Activated CD4-positive, alpha-beta T cell treated with anti-CD3 and anti-CD28 coated beads, Interleukin-2, amount 50 U/mL, for 1 hour (primary cell): ENCODE data around the gene RRBP1.

ENCODE experiments used
- DNase-seq: peaks from one replicate; pipeline ENCODE4 v3.0.0-alpha.2; 2020

The RRBP1 gene

DNA sequence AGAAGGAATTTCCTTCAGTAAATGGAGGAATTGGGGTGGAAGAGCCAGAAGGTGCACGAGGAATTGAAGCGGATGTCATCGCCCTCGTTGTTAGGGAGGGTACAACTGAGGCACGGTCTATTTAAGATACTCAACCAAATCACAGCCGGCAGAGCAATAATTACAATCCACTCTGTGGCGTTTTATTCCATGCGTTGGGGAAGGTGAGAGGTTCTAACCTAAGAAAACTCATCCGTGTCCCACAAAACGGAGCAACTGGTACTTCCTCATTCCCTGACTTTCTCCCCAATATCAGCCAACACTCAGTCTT, 802 bp upstream of the RRBP1 start:
- DNase-seq: no peak

DNA sequence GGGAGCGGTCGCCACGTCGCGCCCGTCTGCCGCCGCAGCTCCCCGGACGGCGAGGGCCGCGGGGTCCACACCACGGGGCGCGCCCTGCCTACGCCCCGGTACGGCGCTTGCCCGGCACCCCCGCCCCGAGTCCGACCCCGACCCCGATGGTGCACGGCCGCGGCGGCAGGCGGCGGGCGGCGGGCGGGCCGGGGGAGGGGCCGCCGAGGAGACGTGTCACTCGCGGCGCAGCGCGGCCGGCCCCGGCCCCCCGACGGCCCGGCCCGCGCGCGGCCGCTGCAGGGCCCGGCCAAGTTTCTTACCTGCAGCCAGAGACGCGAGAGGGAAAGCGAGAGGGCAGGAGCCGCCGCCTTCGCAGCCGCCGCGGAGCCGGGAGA, 328 bp downstream of the RRBP1 start:
- no peak for DNase-seq

DNA sequence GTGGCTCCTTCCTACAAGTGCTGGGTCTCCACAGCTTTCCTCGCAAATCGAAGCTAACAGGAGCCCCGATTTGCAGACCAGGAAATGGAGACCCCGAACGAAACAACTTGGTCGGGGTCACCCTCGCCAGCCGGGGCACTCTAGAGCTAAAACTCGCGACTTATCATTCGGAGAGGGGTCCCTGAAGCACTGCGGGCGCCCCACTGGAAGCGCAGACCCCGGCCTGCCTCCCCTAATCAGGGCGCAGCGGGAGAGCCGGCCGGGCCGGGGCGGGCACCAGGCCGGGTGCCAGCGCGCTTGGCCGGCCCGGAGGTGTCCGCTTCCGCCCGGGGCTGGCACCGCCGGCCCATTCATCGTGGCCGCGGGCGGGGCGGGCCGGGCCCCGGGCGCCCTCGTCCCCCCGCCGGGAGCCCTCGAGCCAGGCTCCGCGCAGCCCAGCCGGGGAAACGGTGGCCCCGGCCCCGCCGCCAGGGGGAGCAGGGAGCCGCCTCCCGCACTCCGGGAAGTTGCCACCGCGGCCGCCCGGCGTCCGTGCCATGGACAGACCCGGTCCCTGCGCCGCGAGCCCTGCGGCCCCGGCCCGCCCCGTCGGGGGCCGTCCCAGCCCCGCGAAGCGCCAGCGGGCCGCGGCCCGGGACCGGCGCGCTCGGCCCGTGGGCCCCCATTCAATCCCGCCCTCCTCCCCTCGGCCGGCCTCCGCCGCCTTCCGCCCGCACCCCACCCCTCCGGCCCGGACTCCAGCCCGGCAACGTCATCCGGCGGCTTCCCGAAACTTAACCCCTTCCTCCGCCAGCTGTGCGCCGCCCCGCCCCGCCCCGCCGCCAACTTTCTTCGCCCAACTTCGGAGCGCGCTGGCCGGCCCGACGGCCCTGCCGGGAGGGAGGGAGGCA, 961 bp downstream of the RRBP1 start:
- peak; percentile 78 for DNase-seq

DNA sequence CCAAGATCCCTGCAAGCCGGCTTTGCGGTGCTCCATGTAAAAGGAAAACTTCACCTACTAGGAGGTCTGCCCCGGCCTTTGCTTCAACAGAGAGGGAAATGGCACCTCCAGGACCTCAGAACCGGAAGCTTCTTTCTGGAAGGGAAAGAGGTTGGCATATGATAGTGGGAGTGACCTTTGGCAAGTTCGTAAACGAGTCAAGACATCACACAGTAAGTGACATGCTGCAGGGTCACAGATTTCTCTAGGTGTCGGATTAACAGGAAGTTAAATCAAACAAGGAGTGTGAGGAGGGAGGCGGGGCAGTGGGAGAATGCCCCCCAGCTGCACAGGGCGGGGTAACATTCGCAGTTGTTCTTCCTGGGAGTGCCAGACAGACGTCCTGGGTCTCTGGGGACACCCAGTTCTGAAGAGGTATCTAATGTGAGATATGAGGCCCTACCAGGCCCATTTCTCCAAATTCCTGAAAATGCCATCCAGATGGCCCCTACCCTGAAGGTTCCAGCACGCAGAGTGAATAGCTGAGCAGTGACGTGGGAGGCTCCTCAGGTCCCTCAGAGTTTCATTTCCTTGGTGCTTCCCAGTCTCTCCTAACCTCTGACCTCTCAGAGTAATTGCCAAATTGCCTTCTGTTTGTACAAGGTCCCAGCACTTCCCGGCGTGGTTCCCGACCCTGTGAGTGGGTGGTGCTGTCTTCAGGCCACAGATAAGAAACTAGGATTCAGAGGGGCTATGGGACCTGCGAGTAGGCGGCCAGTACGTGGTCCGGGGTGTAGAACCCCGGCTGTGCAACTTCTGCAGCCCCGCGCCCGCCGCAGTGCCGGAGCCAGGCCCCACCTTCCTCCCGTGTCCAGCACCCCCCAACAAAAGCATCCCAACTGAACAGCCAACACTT, 1.9 kb downstream of the RRBP1 start:
- DNase-seq: no peak

DNA sequence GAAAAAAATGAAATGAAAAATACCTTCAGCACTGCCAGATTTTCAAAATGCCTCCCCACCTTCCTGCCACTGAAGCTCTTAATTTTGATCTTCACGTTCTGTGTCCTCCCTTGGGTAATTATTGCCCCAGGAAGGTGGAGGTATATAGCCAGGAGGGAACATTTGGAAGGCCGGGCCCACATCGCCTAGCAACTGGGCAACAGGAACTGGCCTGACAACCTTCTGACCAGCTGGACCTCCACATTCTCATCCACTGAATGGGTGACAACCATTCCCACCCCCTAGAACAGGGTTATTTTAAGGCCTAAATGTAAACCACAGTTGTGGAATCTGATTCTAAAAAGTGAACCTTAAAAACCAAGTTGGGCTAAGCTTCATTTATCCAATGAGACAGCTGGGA, 3.2 kb downstream of the RRBP1 start:
- no peak for DNase-seq

DNA sequence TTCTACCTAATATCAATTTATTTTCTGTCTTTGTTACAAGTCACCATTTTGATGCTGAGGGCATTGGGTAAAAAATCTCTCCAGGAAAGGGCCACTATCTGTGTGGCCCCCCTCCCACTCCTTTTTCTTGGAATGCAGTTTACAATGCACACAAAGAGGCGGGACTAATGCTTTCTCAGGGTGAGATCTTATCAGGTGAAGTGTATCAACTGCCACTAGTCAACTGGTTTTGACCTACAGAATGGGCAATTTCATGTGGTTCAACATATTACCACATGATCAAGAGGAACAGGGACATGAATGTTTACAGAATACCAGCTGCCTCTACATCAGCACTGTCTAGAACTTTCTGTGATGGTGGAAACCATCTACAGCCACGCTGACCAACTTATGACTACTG, 3.7 kb downstream of the RRBP1 start:
- no peak for DNase-seq

DNA sequence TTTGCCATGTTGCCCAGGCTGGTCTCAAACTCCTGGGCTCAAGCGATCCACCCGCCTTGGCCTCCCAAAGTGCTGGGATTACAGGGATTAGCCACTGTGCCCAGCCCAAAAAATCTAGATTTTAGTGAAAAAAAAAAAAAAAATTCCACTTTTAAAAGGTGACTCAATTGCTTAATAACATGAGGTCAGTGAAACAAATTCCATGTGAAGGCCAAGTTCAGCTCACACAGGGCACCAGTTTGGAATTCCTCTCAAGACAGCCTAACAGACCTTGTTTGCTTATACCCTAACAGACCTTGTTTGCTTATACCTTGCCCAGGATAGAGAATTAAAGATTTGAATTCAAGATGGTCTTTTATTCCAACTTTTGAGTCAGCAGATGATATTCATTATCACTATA, 5.1 kb downstream of the RRBP1 start:
- DNase-seq: no peak

DNA sequence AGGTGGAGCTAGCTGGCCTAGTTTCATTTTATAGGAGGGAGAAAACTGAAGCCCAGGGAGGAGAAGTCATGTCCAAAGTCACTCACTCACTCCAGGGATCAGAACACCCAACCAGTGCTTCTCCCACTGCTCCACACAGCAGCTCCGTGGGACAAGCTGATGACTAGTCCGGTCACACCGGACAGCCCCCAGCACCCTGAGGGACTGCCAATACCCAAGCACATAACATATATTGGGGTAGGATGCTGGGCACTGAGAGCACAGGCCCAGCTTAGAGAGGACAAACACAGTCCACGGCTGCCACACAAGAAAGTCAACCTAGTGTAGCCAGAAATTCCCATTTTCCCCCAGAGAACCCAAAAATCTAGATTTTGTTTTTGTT, 5.7 kb downstream of the RRBP1 start:
- no peak for DNase-seq

DNA sequence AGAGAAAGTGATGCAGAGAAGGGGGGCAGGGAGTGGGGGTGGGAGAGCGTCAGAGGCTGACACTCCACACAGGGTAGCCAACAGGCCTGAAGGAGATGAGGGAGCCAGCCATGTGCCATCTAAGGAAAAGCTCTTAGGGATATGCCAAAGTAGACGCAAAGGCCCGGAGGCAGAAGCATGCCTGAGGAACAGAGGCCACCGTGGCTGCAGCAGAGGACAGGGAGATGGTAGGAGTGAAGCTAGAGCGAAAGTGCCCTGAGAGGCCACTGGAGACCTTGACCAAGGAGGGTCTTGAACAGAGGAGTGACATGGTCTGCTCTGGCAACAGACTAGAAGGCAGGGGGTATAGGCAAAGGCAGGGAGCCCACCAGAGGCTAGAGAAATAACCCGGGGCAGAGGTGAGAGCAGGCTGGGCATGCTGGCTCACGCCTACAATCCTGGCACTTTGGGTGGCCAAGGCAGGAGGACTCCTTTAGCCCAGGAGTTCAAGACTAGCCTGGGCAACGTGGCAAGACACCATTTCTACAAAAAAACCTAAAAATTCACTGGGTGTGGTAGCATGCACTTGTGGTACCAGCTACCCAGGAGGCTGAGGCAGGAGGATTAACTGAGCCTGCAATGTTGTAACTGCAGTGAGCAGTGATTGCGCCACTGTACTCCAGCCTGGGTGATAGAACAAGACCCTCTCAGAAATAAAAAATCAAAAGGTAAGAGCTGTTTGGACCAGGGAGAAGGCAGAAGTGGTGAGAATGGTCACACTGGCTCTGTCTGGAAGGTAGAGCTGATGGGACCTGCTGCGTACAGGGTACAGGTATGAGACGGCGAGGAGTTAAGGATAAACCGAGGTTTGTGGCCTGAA, 6.3 kb downstream of the RRBP1 start:
- no peak for DNase-seq

DNA sequence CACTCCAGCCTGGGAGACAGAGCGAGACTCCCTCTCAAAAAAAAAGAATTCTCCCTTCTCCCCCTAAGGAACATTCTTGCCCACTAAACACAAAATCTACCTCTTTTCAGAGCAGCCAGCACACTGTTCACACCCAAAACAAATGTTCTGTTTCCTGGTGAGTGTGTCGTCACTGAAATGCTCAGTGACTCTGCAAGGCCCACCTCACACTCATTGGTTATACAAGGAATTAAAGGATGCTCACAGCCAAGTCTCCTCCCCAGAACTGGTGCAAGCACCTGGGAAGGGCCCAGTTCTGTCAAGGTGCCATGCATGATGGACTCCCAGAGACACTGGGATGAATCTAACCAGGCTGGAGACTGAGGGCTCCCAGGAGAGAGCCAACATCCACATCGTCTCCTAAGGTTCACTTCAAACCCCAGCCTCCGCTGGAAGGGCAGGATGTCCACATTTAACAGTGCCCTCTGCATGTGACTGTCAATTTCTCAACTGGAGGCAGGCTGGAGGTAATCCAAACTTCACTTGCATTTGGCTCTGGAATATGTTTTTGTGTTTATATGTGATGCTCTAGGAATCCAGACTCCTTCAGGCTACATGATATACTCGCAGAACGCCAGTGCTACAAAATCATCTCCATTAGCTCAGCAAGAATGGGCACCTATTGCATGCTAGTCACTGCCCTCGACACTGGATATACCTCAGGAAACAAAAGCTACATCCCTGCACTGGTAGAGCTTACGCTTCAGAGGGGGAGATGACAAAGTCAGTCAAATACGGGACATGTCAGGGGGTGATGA, 7.1 kb downstream of the RRBP1 start:
- DNase-seq: no peak

DNA sequence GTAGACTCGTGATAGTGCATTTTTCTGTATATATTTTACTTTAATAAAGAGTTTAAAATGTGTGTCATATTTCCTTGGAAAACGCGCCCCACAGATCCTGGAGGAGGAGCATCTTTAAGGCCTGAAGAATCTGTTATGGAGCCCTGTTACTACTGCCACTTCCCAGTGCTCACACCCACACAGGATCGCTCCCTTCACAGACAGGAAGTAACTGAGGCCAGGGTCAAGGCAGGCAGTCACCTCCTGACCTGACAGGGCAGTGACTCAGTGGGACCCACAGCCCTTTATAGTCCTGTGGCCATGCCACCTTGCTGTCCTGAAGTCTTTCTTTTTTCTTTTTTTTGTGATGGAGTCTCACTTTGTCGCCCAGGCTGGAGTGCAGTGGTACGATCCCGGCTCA, 9.0 kb downstream of the RRBP1 start:
- no peak for DNase-seq

DNA sequence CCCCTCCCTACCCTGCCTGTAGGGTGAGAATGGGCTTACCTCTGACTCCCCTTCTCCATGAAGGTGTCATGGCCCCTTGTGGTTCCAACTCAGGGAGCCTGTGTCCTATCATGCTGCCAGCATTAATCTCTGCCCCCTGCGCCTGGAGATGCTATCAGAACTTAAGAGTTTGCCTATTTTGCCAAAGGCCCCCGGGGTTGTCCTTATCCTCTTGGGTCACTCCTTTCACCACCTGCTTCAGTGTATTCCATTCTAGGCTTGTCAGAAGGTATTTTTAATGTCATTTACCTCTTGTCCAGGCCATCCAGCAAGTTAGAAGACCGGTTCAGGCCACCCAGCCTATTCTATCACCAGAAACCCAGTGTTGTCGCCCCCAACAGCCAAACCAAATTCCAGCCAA, 10.5 kb downstream of the RRBP1 start:
- no peak for DNase-seq

DNA sequence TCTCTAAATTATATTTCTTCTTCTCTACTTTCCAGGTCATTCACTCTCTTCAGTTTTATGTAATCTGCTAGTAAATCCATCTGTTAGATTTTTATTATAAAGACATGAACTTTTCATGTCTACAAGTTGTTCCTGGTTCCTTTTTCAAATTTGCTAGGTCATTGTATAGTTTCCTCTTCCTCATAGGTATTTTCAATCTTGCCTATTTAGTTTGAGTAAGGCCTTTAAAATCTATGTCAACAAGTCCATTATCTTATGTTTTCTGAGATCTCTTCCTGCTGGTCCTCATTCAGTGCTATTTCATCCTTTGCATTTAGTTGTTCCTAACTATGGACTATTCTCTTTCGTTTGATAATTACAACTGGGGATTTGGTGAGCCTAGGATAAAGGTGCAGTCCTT, 11.0 kb downstream of the RRBP1 start:
- DNase-seq: no peak

DNA sequence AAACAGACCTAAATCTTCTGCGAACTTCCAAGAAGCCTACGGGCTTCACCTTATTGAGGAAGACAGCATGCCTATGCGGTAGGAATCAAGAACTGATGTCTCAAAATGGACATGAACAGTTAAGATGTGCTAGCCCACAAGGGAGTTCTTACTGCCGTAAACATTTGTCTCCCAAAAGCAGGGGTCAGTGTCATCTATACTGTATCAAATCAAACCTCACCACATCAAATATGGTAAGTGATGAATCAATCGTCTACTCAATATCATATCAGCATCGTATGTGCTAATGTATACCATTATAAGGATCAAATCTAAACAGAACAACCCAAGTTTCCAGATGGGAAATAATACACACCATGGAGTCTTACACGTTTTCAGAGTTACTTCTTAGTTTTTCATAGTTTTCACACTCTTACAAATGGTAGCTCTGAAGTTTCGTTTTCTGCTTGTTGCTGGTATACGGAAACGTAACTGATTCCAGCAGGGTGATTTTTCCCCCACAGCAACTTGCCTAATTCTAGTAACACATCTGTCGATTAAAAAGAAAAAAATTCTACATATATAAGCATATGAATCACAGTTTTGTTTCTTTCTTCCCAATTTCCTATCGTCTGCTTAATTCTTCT, 12.6 kb downstream of the RRBP1 start:
- no peak for DNase-seq

DNA sequence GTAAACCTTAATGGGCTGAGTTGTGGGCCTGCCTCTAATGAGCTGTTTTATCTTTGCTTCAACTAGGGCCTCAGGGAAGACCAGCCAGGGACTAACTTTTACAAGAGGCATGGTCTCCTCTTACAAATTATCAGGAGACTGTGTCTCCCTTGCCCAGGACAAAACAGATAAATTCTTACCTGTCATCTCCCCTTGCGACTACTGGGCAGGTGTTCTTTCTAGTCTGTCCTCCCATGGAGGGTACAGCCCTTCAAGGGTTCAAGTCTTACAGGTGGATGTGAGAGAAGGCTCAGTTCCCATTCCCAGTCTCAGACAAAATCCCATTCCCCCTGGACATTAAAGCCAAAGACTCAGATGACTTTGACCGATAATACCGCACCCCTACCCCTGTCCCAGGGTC, 13.6 kb downstream of the RRBP1 start:
- DNase-seq: no peak

DNA sequence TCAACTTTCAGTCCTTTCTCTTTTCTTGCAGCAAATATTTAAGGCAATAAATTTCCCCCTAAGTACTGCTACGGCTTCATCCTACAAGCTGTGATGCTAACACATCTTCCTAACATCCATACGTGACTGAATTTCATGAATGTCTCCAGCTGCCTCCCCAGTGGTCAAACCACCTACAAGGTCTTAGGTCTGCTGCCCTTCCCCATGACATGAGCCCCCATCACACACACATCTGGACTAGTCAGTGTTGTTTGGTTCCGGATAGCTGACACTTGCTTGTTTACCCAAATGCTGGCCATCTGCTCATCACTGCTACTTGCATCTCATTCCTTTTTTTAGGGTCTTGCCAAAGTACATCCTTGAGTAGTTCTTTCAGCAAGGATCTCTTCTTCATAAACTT, 14.6 kb downstream of the RRBP1 start:
- DNase-seq: no peak

DNA sequence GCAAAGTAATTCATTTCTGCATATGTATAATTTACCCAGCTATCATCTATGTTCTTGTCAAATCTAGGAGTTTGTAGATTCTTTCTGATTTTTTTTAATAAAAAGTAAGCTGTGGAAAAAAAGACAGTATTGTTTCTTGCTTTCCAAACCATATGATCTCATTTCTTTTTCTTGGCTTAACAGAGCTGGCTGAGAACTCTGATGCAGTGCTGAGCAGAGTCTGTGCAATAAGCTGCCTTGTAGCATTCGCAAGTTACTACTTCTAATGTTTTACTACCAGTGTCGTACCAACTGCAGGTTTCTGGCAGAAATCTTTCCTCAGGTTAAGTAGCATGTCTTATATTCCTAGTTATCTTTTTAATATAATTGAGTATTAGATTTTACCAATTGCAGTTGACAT, 15.6 kb downstream of the RRBP1 start:
- no peak for DNase-seq

DNA sequence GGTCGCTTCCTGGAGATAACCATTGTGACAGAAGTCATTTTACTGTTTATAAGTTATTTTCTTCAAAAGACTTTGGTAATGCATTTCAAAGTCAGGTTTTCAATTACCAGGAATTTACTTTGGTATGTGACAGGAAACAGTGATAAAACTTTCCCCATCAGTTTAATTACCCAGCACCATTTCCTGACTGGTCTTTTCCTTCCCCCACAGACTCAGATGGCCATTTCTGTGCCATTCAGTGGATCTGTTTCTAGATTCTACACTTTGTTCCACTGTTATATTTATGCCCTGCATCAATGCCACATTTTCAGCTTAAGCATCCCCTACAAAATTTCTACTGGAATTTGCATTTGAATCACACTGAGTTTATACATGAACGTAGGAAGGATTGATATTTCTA, 16.3 kb downstream of the RRBP1 start:
- DNase-seq: no peak

DNA sequence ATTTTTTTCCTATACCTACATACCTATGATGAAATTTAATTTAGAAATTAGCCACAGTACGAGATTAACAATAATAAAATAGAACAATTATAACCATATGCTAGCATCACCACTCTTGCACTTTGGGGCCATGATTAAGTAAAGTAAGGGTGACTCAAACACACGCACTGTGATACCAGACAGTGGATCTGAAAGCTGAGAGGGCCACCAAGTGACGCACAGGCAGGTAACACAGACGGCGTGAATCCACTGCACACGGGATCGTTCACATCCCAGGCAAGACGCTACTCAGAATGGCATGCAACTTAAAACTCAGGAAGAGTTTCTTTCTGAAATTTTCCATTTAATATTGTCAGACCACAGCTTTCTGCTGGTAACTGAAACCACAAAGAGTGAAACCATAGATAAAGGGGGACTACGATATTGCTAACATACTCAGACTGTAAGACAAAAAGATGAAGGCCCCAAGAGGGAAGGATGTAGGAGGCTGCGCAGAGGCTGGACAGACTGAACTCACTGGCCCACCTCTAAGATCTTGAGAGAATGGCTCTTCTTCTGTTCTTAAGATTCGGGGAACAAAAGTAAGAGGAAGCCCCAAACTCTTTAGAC, 17.9 kb downstream of the RRBP1 start:
- no peak for DNase-seq

DNA sequence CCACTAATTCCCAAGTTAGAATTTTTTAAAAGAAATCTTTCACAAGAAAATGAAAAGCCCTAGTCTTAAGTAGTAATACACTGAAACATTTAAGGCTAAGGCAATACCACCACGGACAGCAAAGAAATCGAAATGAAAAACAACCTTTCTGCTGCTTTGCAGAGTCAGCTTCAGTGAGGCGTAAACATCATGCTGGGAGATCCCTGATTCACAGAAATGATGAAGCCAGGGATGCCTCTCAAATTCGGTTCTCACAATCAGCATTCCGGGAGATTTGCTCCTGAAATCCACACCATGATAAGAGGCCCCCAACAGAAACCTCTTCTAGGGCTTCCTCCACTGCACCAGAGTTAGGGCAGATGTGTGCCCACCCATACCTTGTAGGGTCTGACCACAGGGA, 18.6 kb downstream of the RRBP1 start:
- no peak for DNase-seq

DNA sequence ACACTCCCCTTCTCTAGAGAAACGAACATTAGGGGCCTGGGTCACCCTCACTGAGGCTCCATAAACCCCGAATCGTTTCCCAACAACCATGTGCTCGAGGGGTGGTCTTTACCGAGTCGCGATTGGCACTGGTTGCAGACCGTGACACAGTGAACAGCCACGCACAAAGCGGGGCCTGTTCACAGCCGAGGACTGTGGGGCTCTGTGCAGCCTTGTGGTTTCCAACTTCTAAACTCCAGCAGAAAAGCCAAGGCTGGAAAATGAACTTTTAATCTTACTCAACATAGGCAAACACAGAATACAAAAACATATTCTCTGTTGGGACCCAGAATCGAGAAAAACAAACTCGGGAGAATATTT, 19.0 kb downstream of the RRBP1 start:
- DNase-seq: no peak
